ENCODE results near the gene LYPD6B.
A peak's percentile ranks its signal among the peaks of the same experiment; 100 is the strongest.

Gene LYPD6B

GRCh38 chr2:149028891-149029290 is 9.6 kb upstream of the LYPD6B start:
- no peaks in the 10 kb centered on the region for H3K27me3 Mint-ChIP-seq (ENCODE audit: low read depth, poor library complexity)
- no peaks in the 10 kb centered on the region for H3K36me3 Mint-ChIP-seq (ENCODE audit: low read depth)
- H3K4me3 Mint-ChIP-seq: no peak overlapping the region
- DNase-seq: no peak
- H3K27ac Mint-ChIP-seq: no peak overlapping the region
- H3K9me3 Mint-ChIP-seq: no peaks in the 10 kb centered on the region
- no peak for TF ChIP-seq CTCF (IDR thresholded peaks at IDR 0.05)
- H3K4me1 Mint-ChIP-seq: peaks cover 58% of the 10 kb centered on the region

- Mint-ChIP-seq H3K27me3 (ENCODE audit: low read depth, poor library complexity) (no peaks in the 10 kb centered on the region), H3K4me1 (peaks cover 63% of the 10 kb centered on the region), H3K36me3 (ENCODE audit: low read depth) (no peaks in the 10 kb centered on the region), H3K27ac (no peak overlapping the region), H3K9me3 (no peaks in the 10 kb centered on the region), H3K4me3 (no peak overlapping the region)
- DNase-seq: no peak
- no peak for TF ChIP-seq CTCF (IDR thresholded peaks at IDR 0.05)
Measured at GRCh38 chr2:149029307-149029965, 9.1 kb upstream of the LYPD6B start.

DNA sequence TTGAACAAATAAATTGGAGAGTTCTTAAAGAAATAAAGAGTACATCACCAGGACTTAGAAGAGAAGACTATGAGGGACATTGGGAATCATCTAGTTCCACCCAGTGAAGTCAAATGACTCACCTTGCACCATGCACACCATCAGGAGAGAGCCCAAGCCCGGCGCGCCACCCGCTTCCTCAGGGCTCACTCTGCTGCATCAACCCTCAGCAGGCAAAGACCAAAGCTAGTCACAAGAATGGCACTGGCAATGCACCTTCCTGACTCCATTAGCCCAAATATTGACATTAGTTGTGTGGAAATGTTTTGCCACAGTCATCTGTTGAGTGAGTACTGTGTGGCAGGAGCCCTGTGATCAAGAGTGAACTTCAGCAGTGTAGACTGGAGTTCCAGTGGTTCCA is 7.1 kb upstream of the LYPD6B start:
- TF ChIP-seq CTCF (IDR thresholded peaks at IDR 0.05): no peak
- H3K27ac Mint-ChIP-seq: no peak overlapping the region
- no peaks in the 10 kb centered on the region for H3K36me3 Mint-ChIP-seq (ENCODE audit: low read depth)
- H3K27me3 Mint-ChIP-seq (ENCODE audit: low read depth, poor library complexity): no peaks in the 10 kb centered on the region
- H3K9me3 Mint-ChIP-seq: no peaks in the 10 kb centered on the region
- DNase-seq: no peak
- no peak overlapping the region for H3K4me3 Mint-ChIP-seq
- H3K4me1 Mint-ChIP-seq: peaks cover 67% of the 10 kb centered on the region

- Mint-ChIP-seq H3K36me3 (ENCODE audit: low read depth) (no peaks in the 10 kb centered on the region), H3K27me3 (ENCODE audit: low read depth, poor library complexity) (peaks cover 14% of the 10 kb centered on the region), H3K4me3 (peak overlapping the region; percentile 37), H3K4me1 (peaks cover 61% of the 10 kb centered on the region), H3K9me3 (no peaks in the 10 kb centered on the region), H3K27ac (peak overlapping the region; percentile 36)
- TF ChIP-seq CTCF (IDR thresholded peaks at IDR 0.05): no peak
- peak; percentile 30 for DNase-seq
Measured at GRCh38 chr2:149033716-149034115, 4.8 kb upstream of the LYPD6B start.

- Mint-ChIP-seq H3K27me3 (ENCODE audit: low read depth, poor library complexity) (peaks cover 19% of the 10 kb centered on the region), H3K4me1 (peaks cover 54% of the 10 kb centered on the region), H3K27ac (peak overlapping the region; percentile 73), H3K9me3 (no peaks in the 10 kb centered on the region), H3K36me3 (ENCODE audit: low read depth) (no peaks in the 10 kb centered on the region), H3K4me3 (no peak overlapping the region)
- no peak for DNase-seq
- TF ChIP-seq CTCF (IDR thresholded peaks at IDR 0.05): no peak
Measured at GRCh38 chr2:149034406-149034805, 4.1 kb upstream of the LYPD6B start.
